Activated T-cell treated with anti-CD3 and anti-CD28 coated beads, Interleukin-2, amount 50 U/mL, for 48 hours (primary cell): ENCODE measurements around the gene ECE1.

Source experiments
- DNase-seq, 2 experiments: peaks; one replicate each; pipeline ENCODE4 v3.0.0-alpha.2; 2020

ECE1 gene

DNA sequence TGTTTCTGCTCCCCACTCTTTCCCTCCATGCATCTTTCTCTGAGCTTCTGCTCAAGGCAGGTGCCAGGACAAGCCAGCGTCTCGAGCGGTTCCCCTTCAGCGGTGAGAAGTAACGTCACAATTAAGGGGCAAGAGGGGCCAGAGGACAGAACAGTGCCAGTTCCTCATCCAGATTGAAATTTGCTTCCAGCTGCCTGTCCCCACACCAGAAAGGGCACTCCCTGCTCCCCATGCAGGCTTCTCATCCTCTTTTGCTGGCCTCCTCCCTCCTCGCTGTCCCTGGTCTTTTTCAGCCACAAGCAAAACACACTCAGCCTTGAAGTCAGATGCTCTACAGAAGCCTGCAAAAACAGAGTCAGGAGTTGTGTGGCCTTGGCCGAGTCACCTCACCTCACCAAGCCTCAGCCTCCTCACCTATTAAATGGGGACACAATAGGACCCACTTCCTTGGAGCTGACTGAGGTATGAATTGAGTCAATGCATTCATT lies 35.0 kb upstream of the ECE1 start:
- peak; percentile 56 to 57 for DNase-seq

GRCh38 chr1:21324368-21325141 lies 34.3 kb upstream of the ECE1 start:
- DNase-seq: peak; percentile 83 to 88

DNA sequence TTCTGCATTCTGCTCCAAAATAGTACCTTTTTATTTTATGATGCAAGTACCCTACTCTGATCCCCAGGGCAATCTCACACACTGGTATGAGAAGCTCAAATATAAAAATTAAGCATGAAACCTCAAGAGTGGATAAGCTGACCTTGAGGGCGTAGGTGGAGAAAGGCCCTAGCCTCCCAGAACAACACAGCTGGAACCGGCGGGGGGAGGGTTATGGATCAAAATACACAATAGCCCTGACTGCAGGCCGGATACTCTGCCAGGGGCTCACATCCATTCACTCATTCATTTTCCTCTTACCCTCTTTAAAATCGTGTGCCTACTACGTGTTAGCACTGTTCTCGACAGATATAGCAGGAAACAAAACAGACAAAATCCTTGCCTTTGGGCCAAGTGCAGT lies 32.8 kb upstream of the ECE1 start:
- no peak for DNase-seq

- no peak for DNase-seq
Observed at GRCh38 chr1:21322681-21323016, 32.4 kb upstream of the ECE1 start.

GRCh38 chr1:21321963-21322680 lies 31.9 kb upstream of the ECE1 start:
- DNase-seq: no peak

DNA sequence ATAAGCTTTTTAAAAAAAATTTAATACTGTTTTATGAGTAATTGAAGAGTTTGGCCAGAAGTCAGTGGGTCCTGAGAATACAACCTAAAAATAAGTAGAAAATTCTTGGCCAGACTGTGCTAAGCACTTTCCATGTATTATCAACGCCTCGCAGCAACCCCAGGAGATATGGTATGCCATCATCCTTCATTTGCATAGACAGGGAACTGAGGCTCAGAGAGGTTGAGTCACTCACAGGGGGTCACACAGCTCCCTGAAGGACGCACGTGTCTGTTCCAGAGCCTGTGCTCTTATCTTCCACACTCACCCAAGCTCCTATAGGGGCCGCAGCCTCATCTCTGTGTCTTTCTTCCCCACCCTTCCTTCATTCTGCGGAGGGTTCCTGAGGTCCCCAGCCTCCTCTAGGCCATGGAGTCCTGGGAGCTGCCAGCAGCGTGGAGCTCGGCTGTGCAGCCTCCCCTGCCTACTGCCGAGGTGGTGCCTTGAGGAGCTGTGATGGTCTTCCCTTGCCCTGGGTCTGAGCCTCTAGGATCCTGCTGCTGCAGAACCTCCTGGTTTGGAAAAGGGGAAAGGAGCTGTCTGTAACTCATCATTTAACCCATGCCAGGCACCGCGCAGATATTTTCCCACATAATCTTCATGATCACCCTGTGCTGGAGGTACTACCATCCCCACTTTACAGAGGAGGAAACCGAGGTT lies 30.3 kb upstream of the ECE1 start:
- no peak for DNase-seq

GRCh38 chr1:21319447-21320407 lies 29.5 kb upstream of the ECE1 start:
- DNase-seq: no peak

- DNase-seq: no peak
Observed at GRCh38 chr1:21318714-21319159, 28.5 kb upstream of the ECE1 start.

GRCh38 chr1:21318057-21318713 lies 27.9 kb upstream of the ECE1 start:
- no peak for DNase-seq

DNA sequence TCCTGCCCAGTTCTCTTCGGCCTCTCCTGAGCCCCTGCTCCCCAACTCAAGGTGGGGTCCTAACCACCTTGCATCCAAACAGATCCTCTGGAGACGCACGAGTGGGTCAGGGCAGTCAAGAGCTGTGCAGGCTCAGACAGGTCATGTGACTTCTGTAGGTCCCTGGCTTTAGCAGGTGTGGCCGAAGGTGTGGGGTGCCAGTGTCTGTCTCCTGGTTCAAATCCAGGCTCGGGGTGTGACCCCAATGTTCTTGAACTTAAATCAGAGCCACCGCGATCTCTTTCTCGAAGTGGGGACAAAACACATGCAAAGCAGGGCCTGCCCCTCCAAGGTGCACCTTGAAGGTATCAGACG lies 27.4 kb upstream of the ECE1 start:
- DNase-seq: no peak

DNA sequence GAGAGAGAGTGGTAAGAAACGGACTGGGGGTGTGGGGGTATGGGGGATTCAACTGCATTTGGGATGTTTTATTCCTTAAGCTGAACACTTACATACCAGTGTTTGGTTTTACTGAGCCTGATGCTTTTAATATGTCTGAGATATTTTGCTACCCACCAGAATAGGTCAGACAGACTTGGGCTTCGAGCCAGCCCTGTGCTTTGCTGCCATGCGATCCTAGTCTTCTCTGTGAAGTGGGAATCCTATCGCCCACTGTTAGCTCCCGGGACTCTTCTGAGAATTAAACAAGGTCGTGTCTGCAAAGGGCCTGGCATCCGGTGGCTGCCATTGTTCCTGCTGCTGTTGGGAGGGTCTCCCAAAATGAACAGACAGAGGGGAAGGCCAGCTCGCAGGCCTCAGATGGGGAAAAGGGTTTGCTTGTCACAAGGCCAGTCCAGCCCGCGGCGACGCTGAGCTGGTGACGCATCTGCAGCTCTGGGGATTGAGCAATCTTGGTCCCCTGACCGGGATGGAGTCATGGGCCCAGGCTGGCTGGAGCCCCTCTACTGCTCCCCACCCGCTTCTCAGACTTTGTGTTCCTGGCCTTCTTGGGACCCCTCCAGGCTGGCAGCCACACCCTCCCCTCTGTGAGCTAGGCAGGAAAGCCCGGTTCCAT lies 26.9 kb upstream of the ECE1 start:
- DNase-seq: no peak

- no peak for DNase-seq
Observed at GRCh38 chr1:21314743-21315396, 24.6 kb upstream of the ECE1 start.

- DNase-seq: no peak
Observed at GRCh38 chr1:21313886-21314721, 23.8 kb upstream of the ECE1 start.

- no peak for DNase-seq
Observed at GRCh38 chr1:21313203-21313885, 23.1 kb upstream of the ECE1 start.

GRCh38 chr1:21312407-21312992 lies 22.2 kb upstream of the ECE1 start:
- no peak for DNase-seq

GRCh38 chr1:21311016-21311415 lies 20.8 kb upstream of the ECE1 start:
- DNase-seq: no peak

GRCh38 chr1:21308847-21309652 lies 18.8 kb upstream of the ECE1 start:
- DNase-seq: no peak

DNA sequence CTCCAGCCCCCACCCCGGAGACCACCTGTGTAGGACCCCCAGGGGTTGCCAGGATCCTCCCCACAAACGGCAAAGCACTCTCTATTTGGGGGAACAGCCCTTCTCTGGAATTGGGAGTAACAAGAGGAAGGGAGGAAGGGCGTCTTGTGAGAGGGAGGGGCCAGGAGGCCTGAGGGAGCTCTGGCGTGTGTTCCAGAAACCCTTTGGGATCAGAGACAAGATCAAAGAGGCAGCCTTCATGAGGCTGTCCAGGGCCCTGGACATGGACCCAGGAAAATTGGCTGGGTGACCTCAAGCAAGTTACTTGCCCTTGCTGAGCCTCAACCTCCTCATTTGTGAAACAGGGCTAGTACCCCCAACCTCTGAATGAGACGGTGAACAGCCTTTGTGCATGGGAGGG lies 18.1 kb upstream of the ECE1 start:
- no peak for DNase-seq
